Liver (tissue), 3 donors: Measurements from ENCODE around the gene ZACN.

Source experiments
- CTCF ChIP-seq: fragments of 150-350 bp; IDR thresholded peaks from 2 replicates; pipeline ENCODE4 v1.5.1; 2017; ENCODE audit warnings: improper control_type of control experiment, low read depth, low read length; ENCODE audit not compliant: missing input control
- MAX ChIP-seq: IDR thresholded peaks from 2 replicates; pipeline ENCODE4 v1.6.1; 2016; ENCODE audit warnings: antibody characterized with exemption
- RAD21 ChIP-seq, 2 donors: IDR thresholded peaks; 2 replicates each; pipeline ENCODE4 v1.6.1; 2016; ENCODE audit warnings: antibody characterized with exemption in 2 of 2, mild to moderate bottlenecking in 2 of 2
- REST ChIP-seq: IDR thresholded peaks from 2 replicates; pipeline ENCODE4 v1.6.1; 2016; ENCODE audit warnings: antibody characterized with exemption, mild to moderate bottlenecking
- donor health status: healthy.
- donor health status: healthy.

- TF ChIP-seq CTCF: no peak
- no peak for TF ChIP-seq REST
- no peak for TF ChIP-seq RAD21 (IDR thresholded peaks at IDR 0.05)
- no peak for TF ChIP-seq MAX
These were observed 25.9 kb downstream of the ZACN start for GRCh38 chr17:76104896-76105231.
